Stimulated activated CD8-positive, alpha-beta memory T cell treated with anti-CD3 and anti-CD28 coated beads, Interleukin-15, amount 100 ng/mL, for 48 hours (primary cell): Measurements from ENCODE around the gene SMG7.
A peak's percentile ranks its signal among the peaks of the same experiment; 100 is the strongest.

Experiments
- DNase-seq, 2 donors: peaks; one replicate each; pipeline ENCODE4 v3.0.0-alpha.2; 2020; ENCODE audit warnings: low read depth in 2 of 2

SMG7 gene

DNA sequence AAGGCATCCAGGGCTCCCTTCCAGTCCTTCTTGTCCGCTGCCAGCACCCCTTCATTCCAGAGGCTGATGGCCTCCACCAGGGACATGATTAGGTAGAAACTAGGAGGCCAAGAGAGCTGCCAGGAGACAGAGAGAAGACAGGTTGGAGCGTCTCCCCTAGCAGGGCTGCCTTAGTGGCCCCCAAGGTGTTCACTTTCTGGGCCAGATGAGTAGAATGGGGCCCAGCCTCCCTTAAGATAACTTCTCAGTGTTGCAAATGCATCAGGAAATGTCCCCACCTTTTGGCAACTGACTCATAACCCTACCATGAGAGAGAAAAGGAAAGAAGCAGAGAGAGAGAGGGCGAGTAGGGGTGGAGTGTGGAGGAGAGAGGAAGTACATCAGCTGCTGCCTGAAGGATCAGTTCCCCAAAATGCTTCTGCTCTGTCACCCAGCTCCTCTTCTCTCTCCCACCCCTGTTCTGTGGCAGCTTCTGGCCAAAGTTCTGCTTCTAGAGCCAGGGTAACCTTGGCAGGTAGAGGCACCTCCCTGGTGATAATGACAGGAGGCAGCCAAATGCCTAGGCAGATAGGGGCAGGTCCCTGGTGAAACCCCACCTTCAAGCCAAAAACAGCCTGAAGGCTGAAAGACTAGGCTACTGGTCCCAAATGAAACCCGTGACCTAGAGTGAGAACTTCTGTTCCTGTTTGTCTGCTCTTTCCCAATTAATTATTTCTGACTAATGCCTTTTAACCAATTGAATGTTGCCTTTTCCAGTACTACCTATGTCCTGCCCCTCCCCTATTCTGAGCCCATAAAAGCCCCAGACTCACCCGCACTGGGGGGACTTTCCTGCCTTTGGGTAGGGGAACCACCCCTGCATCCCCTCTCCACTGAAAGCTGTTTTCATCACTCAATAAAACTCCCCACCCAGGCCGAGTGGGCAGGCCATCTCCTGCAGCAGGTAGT lies 118.2 kb downstream of the SMG7 start, which contains the start of gene NCF2:
Gene NCF2, minus strand, starts transcription at position 216 of the 948 bp plus-strand sequence. Its CDS starts 130 bp downstream, at position 86.
- peak in 1 of 2 donors; percentile 24 for DNase-seq

GRCh38 chr1:183592733-183593132 lies 120.4 kb downstream of the SMG7 start:
- no peak for DNase-seq

DNA sequence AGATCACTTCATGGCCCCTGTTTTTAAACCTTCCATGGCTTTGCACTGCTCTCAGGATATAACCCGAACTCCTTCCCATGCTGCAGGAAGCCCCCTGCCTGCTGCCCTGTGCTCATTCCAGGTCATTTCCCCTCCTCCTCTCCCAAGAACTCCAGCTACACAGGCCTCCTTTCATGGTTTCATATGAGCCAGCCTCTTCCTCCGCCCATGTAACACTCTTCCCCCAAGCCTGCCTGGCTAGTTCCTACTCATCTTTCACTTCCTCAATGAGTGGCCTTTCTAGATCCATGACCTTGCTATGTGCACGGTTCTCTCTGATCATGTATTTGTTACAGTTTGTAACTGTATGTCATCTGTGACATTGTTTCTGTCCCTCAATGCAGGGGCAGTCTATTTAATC lies 121.1 kb downstream of the SMG7 start:
- no peak for DNase-seq

DNA sequence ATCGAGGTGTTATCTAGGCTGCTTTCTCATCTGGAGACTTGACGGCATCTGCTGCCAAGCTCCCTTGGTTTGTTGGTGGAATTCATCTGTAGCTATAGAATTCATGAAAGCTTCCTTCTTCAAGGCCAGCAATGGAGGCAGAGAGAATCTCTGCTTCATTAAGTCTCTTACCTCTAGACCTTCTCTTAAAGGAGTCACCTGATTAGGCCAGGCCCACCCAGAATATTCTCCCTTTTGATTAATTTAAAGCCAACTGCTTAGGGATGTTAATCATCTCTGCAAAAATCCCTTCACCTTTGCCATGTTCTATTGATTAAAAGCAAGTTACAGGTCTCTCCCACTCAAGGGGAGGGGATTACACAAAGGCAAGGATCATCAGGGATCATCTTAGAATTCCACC lies 123.2 kb downstream of the SMG7 start:
- no peak for DNase-seq

GRCh38 chr1:183596500-183596899 lies 124.2 kb downstream of the SMG7 start:
- DNase-seq: no peak

DNA sequence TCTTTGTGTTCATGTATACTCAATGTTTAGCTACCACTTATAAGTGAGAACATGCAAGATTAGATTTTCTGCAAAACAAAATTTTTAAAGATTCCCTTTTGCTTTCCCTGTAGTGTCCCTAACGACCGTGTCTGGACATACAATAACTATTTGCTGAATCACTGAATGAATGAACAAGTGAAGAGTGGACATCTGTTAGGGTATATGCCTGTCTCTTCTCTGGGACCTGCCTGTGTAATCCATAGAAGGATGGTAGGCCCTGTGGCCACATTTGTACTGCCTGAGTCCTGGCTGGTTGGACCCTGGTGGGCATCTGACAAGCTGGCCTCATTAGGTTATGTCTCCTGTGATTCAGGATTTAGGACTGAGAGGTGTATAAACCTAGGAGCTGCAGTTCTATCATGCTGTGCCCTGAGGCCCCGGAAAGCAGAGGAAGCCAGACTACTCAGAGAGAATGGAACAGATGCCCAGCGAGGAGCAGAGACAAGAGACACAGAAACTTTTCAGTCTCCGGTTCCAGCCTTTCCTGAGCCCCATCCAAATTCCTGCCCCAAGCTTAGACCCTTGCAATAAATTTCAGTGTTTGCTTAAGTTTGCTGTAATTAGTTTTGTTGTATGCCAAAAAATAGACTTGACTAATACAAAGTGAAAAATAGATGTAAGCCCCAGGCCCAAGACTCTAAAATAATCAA lies 125.5 kb downstream of the SMG7 start:
- no peak for DNase-seq

DNA sequence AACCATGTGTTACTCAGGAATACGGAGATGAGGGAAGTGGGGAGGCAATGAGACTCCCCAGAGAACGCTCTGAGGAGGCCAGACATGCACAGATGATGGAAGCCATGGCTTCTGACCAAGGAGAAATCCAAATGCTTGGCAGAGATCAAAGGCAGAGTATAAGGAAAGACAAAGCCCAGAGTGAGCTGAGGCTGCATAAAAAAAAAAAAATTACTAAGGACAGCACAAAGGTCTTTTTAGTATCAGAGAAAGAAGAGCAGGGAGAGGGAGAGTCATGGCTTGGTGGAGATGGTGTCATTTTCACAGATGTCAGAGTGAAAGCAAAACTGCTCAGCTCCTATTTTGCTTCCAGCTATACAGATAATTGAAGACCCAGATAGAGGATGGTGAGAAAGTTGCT lies 126.1 kb downstream of the SMG7 start:
- no peak for DNase-seq

DNA sequence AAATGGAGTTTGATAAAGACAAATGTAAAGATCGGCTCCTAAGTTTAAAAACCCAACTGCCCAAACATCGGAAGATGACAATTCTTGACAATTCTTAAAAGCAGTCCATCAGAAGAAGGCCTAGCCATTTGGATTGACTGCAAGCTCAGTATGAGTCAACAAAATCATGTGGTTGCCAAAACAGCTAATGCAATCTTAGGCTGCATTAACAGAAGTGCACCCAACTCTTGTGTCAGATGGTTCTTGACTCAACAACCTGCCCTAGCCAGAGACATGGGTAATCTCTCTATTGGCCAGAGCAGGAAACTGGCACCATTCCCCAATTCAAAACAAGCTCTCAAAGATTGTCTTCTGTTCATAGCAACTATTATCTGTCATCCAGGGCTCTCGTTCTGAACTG lies 127.8 kb downstream of the SMG7 start:
- DNase-seq: no peak

GRCh38 chr1:183600634-183601033 lies 128.3 kb downstream of the SMG7 start:
- DNase-seq: no peak

DNA sequence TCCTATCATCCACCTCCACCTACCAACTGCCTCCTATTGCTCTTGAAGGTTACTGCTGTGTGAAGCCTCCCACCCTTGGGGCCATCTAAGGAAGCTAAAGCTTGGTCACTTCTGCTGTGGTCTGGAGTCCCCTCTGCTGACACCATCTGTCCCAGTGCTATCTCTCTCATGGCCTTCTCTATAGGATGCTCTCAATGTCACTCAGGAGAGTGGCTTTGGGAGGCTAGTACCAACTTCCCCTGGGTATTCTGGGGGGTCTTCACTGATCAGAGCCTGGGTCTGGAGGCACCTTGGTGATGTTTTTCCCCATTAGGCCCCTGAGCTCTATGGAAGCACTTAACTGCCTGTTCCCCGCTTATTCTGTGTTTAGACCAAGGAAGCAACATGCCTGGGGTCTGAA lies 130.2 kb downstream of the SMG7 start:
- DNase-seq: no peak
